Measurements from ENCODE around the gene ABCB4. TPM values are rescaled to one million over a fixed set of nuclear protein-coding genes. Genes with fewer than 3 reads are reported as not detected.
A peak's percentile ranks its signal among the peaks of the same experiment; 100 is the strongest.

ABCB4 gene
- total RNA-seq, 3 donors from 2014 or later, result 0.33 to 2.8 (median 1.3) TPM

GRCh38 chr7:87420173-87420572 is 55.3 kb downstream of the ABCB4 start:
- Histone ChIP-seq H3K4me1 (no peaks in the 10 kb centered on the region), H3K4me3 (no peak overlapping the region), H3K36me3 (no peaks in the 10 kb centered on the region), H3K9me3 (no peaks in the 10 kb centered on the region), H3K27me3 (no peaks in the 10 kb centered on the region), H3K27ac (no peak overlapping the region)
- TF ChIP-seq POLR2A (IDR thresholded peaks at IDR 0.05) (no peak), POLR2AphosphoS5 (IDR thresholded peaks at IDR 0.05) (no peak), CTCF (IDR thresholded peaks at IDR 0.05) (no peak)
- intact Hi-C loops (cut with DNase I; ENCODE audit: low total_unique reads), result loop anchor here (2.0 kb wide), 1 partner anchor 45 kb away; no protein-coding TSS in a partner anchor
- DNase-seq (ENCODE audit: low spot score in 2 of 2), result no peak

- Histone ChIP-seq H3K4me3 (no peak overlapping the region), H3K4me1 (no peaks in the 10 kb centered on the region), H3K9me3 (no peaks in the 10 kb centered on the region), H3K36me3 (no peaks in the 10 kb centered on the region), H3K27me3 (no peaks in the 10 kb centered on the region), H3K27ac (no peak overlapping the region)
- peak in 1 of 2 donors; percentile 30 for DNase-seq (ENCODE audit: low spot score in 2 of 2)
- intact Hi-C loops (cut with DNase I; ENCODE audit: low total_unique reads), result loop anchor here (5.0 kb wide), 1 partner anchor 105 kb away; no protein-coding TSS in a partner anchor
- TF ChIP-seq POLR2A (IDR thresholded peaks at IDR 0.05) (no peak), CTCF (IDR thresholded peaks at IDR 0.05) (peak in 2 of 3 donors; percentile 72 to 77)
These were observed 58.5 kb downstream of the ABCB4 start for GRCh38 chr7:87416682-87417587.

- DNase-seq (ENCODE audit: low spot score in 2 of 2), result no peak
- Histone ChIP-seq H3K27me3 (no peaks in the 10 kb centered on the region), H3K4me3 (no peak overlapping the region), H3K27ac (peak overlapping the region in 1 of 2 donors; percentile 7), H3K36me3 (no peaks in the 10 kb centered on the region), H3K4me1 (no peaks in the 10 kb centered on the region), H3K9me3 (no peaks in the 10 kb centered on the region)
- TF ChIP-seq POLR2A (IDR thresholded peaks at IDR 0.05) (no peak), POLR2AphosphoS5 (IDR thresholded peaks at IDR 0.05) (no peak), CTCF (IDR thresholded peaks at IDR 0.05) (no peak)
- intact Hi-C loops (cut with DNase I; ENCODE audit: low total_unique reads), result loop anchor here (5.0 kb wide), 1 partner anchor 102 kb away; no protein-coding TSS in a partner anchor
These were observed 60.7 kb downstream of the ABCB4 start for GRCh38 chr7:87414794-87415188.

GRCh38 chr7:87413951-87414793 is 61.3 kb downstream of the ABCB4 start:
- Histone ChIP-seq H3K27ac (peak overlapping the region in 1 of 2 donors; percentile 34), H3K36me3 (no peaks in the 10 kb centered on the region), H3K4me3 (no peak overlapping the region), H3K27me3 (no peaks in the 10 kb centered on the region), H3K9me3 (no peaks in the 10 kb centered on the region), H3K4me1 (no peaks in the 10 kb centered on the region)
- intact Hi-C loops (cut with DNase I; ENCODE audit: low total_unique reads), result no loop called here
- no peak for TF ChIP-seq POLR2AphosphoS5 (IDR thresholded peaks at IDR 0.05)
- no peak for TF ChIP-seq POLR2A (IDR thresholded peaks at IDR 0.05)
- no peak for TF ChIP-seq CTCF (IDR thresholded peaks at IDR 0.05)
- DNase-seq (ENCODE audit: low spot score in 2 of 2), result no peak

Data from breast epithelium (tissue), 4 donors.